ENCODE data around the gene LARP6.
"Not testable (repeated sequence)": the region's sequence is repeated elsewhere in the genome, so short reads cannot be mapped to it uniquely, and the experiment has no call there.

The LARP6 gene

GRCh38 chr15:70869346-70869745, 15.4 kb upstream of the LARP6 start:
- CTCF ChIA-PET = interaction anchor here (0.9 kb wide), 1 partner anchor 45 kb away, joined by 4 read pairs; no protein-coding TSS in a partner anchor
- Mint-ChIP-seq H3K9me3 (no peaks in the 10 kb centered on the region), H3K4me1 (no peaks in the 10 kb centered on the region), H3K36me3 (no peaks in the 10 kb centered on the region), H3K4me3 (no peak overlapping the region), H3K27ac (no peak overlapping the region), H3K27me3 (peaks cover 8% of the 10 kb centered on the region)
- DNase-seq = no peak

GRCh38 chr15:70867911-70868467, 14.0 kb upstream of the LARP6 start:
- Mint-ChIP-seq H3K27ac (no peak overlapping the region), H3K4me3 (no peak overlapping the region), H3K36me3 (no peaks in the 10 kb centered on the region), H3K4me1 (no peaks in the 10 kb centered on the region), H3K9me3 (no peaks in the 10 kb centered on the region), H3K27me3 (peaks cover 12% of the 10 kb centered on the region)
- CTCF ChIA-PET = no interaction called here
- DNase-seq = no peak

- H3K36me3 Mint-ChIP-seq = no peaks in the 10 kb centered on the region
- CTCF ChIA-PET = no interaction called here
- H3K9me3 Mint-ChIP-seq = no peaks in the 10 kb centered on the region
- no peak overlapping the region for H3K27ac Mint-ChIP-seq
- DNase-seq = no peak
- peaks cover 17% of the 10 kb centered on the region for H3K27me3 Mint-ChIP-seq
- no peak overlapping the region for H3K4me3 Mint-ChIP-seq
- no peaks in the 10 kb centered on the region for H3K4me1 Mint-ChIP-seq
Measured at GRCh38 chr15:70866982-70867641, 13.2 kb upstream of the LARP6 start.

GRCh38 chr15:70863450-70864218, 9.7 kb upstream of the LARP6 start:
- Mint-ChIP-seq H3K27me3 (peaks cover 20% of the 10 kb centered on the region), H3K36me3 (no peaks in the 10 kb centered on the region), H3K9me3 (no peaks in the 10 kb centered on the region), H3K4me1 (no peaks in the 10 kb centered on the region), H3K4me3 (no peak overlapping the region), H3K27ac (no peak overlapping the region)
- DNase-seq = no peak
- CTCF ChIA-PET = no interaction called here

GRCh38 chr15:70859998-70860397, 6.0 kb upstream of the LARP6 start:
- H3K27me3 Mint-ChIP-seq = peaks cover 34% of the 10 kb centered on the region
- H3K9me3 Mint-ChIP-seq = no peaks in the 10 kb centered on the region
- H3K4me3 Mint-ChIP-seq = no peak overlapping the region
- no peak for DNase-seq
- CTCF ChIA-PET = no interaction called here
- H3K4me1 Mint-ChIP-seq = no peaks in the 10 kb centered on the region
- H3K36me3 Mint-ChIP-seq = no peaks in the 10 kb centered on the region
- H3K27ac Mint-ChIP-seq = peak overlapping the region; percentile 12

GRCh38 chr15:70859322-70859908, 5.5 kb upstream of the LARP6 start:
- no peak for DNase-seq
- Mint-ChIP-seq H3K4me3 (no peak overlapping the region), H3K4me1 (peaks cover 3% of the 10 kb centered on the region), H3K27me3 (peaks cover 40% of the 10 kb centered on the region), H3K27ac (no peak overlapping the region), H3K36me3 (no peaks in the 10 kb centered on the region), H3K9me3 (no peaks in the 10 kb centered on the region)
- CTCF ChIA-PET = no interaction called here

GRCh38 chr15:70858614-70859321, 4.8 kb upstream of the LARP6 start:
- H3K4me3 Mint-ChIP-seq, H3K36me3 Mint-ChIP-seq, H3K9me3 Mint-ChIP-seq, CTCF ChIA-PET, H3K4me1 Mint-ChIP-seq, DNase-seq, H3K27ac Mint-ChIP-seq: not testable (repeated sequence)
- H3K27me3 Mint-ChIP-seq = peaks cover 41% of the 10 kb centered on the region

- no peaks in the 10 kb centered on the region for H3K9me3 Mint-ChIP-seq
- H3K27me3 Mint-ChIP-seq = peaks cover 47% of the 10 kb centered on the region
- H3K27ac Mint-ChIP-seq = no peak overlapping the region
- CTCF ChIA-PET = no interaction called here
- no peak overlapping the region for H3K4me3 Mint-ChIP-seq
- no peaks in the 10 kb centered on the region for H3K36me3 Mint-ChIP-seq
- H3K4me1 Mint-ChIP-seq = peaks cover 4% of the 10 kb centered on the region
- DNase-seq = no peak
Measured at GRCh38 chr15:70857562-70858285, 3.8 kb upstream of the LARP6 start.

- Mint-ChIP-seq H3K27ac (no peak overlapping the region), H3K4me3 (no peak overlapping the region), H3K4me1 (peaks cover 4% of the 10 kb centered on the region), H3K36me3 (no peaks in the 10 kb centered on the region), H3K27me3 (peaks cover 51% of the 10 kb centered on the region), H3K9me3 (no peaks in the 10 kb centered on the region)
- DNase-seq = no peak
- CTCF ChIA-PET = no interaction called here
Measured at GRCh38 chr15:70856884-70857561, 3.1 kb upstream of the LARP6 start.

- no peak for DNase-seq
- CTCF ChIA-PET = no interaction called here
- Mint-ChIP-seq H3K27me3 (peaks cover 58% of the 10 kb centered on the region), H3K27ac (no peak overlapping the region), H3K4me1 (peaks cover 4% of the 10 kb centered on the region), H3K9me3 (no peaks in the 10 kb centered on the region), H3K36me3 (no peaks in the 10 kb centered on the region), H3K4me3 (no peak overlapping the region)
Measured at GRCh38 chr15:70856177-70856883, 2.4 kb upstream of the LARP6 start.

GRCh38 chr15:70855764-70856163, 1.8 kb upstream of the LARP6 start:
- no peak overlapping the region for H3K4me3 Mint-ChIP-seq

GRCh38 chr15:70854666-70854976, 664 bp upstream of the LARP6 start:
- Mint-ChIP-seq H3K9me3 (no peaks in the 10 kb centered on the region), H3K36me3 (no peaks in the 10 kb centered on the region), H3K27me3 (peaks cover 65% of the 10 kb centered on the region), H3K27ac (no peak overlapping the region), H3K4me1 (peaks cover 4% of the 10 kb centered on the region), H3K4me3 (peak overlapping the region; percentile 65)
- CTCF ChIA-PET = no interaction called here
- DNase-seq = no peak

More at GRCh38 chr15:70855764-70856163, 1.8 kb upstream of the LARP6 start:
- Mint-ChIP-seq H3K27ac (no peak overlapping the region), H3K36me3 (no peaks in the 10 kb centered on the region), H3K9me3 (no peaks in the 10 kb centered on the region), H3K4me1 (peaks cover 4% of the 10 kb centered on the region), H3K27me3 (peaks cover 60% of the 10 kb centered on the region)
- DNase-seq = no peak
- CTCF ChIA-PET = no interaction called here

- Mint-ChIP-seq H3K9me3 (no peaks in the 10 kb centered on the region), H3K4me1 (peaks cover 4% of the 10 kb centered on the region), H3K4me3 (peak overlapping the region; percentile 49), H3K27ac (no peak overlapping the region), H3K36me3 (no peaks in the 10 kb centered on the region), H3K27me3 (peaks cover 67% of the 10 kb centered on the region)
- DNase-seq = no peak
- CTCF ChIA-PET = no interaction called here
Measured at GRCh38 chr15:70853318-70853972, 512 bp downstream of the LARP6 start.

All from activated naive CD4-positive, alpha-beta T cell treated with anti-CD3 and anti-CD28 coated beads, Interleukin-2, amount 10 ng/mL, durations not matched to agents 7 days and 5 days (primary cell).